Naive thymus-derived CD4-positive, alpha-beta T cell (primary cell): Measurements from ENCODE around the gene KIF5A. TPM values are rescaled to one million over a fixed set of nuclear protein-coding genes. Genes with fewer than 3 reads are reported as not detected.
"Not testable (repeated sequence)": the region's sequence is repeated elsewhere in the genome, so short reads cannot be mapped to it uniquely, and the experiment has no call there.

Experiments
- ATAC-seq: fragments of 150-1000 bp; cut with Tn5 transposase; 2 replicates; pipeline ENCODE4 v1.10.0; 2021; ENCODE audit warnings: mild to moderate bottlenecking, moderate library complexity
- CTCF ChIA-PET: fragments of 350-600 bp; sonication (Branson Sonifier 250); formaldehyde crosslinking; loops from one replicate; lab custom pipeline; 2021; ENCODE audit warnings: antibody characterized with exemption; lab: Charles Lee
- POLR2A ChIA-PET: fragments of 350-600 bp; sonication (Branson Sonifier 250); formaldehyde crosslinking; loops from one replicate; lab custom pipeline; 2021; ENCODE audit warnings: antibody characterized with exemption, inconsistent platforms; lab: Charles Lee
- DNase-seq, 9 donors: peaks; one replicate each; pipeline versions ENCODE4 v3.0.0 to v3.0.0-alpha.2; 2020 to 2022; ENCODE audit warnings: mixed read lengths in 1 of 9
- H3K27ac ChIP-seq: one replicate; pipeline ENCODE4 v1.7.0; 2013; ENCODE audit warnings: mild to moderate bottlenecking, low read depth, low read length, moderate library complexity
- H3K27me3 ChIP-seq, 2 donors: one replicate each; pipeline ENCODE4 v1.7.0; 2013; ENCODE audit warnings: low read length in 2 of 2, mild to moderate bottlenecking in 2 of 2, moderate library complexity in 2 of 2; ENCODE audit not compliant: control insufficient read depth in 2 of 2, insufficient read depth in 2 of 2
- H3K36me3 ChIP-seq, 3 experiments: 1 replicate in 2 of 3; 2 replicates in 1 of 3; pipeline ENCODE4 v1.7.0; 2013; ENCODE audit warnings: low read length in 3 of 3, mild to moderate bottlenecking in 3 of 3, moderate library complexity in 1 of 3; ENCODE audit not compliant: insufficient read depth in 3 of 3, control insufficient read depth in 2 of 3
- H3K4me1 ChIP-seq, 2 donors: one replicate each; pipeline ENCODE4 v1.7.0; 2013; ENCODE audit warnings: low read length in 2 of 2, mild to moderate bottlenecking in 2 of 2, moderate library complexity in 1 of 2; ENCODE audit not compliant: control insufficient read depth in 2 of 2, insufficient read depth in 2 of 2
- H3K4me3 ChIP-seq: 2 replicates; pipeline ENCODE4 v1.7.0; 2013; ENCODE audit warnings: mild to moderate bottlenecking, low read length
- H3K9me3 ChIP-seq, 3 experiments: 1 replicate in 2 of 3; 2 replicates in 1 of 3; pipeline ENCODE4 v1.7.0; 2013; ENCODE audit warnings: low read length in 3 of 3; ENCODE audit not compliant: control insufficient read depth in 2 of 3
- H3K27ac Mint-ChIP-seq, 9 donors: one replicate each; pipeline ENCODE4 v1.8.0; 2020 to 2022; ENCODE audit warnings: mixed read lengths in 9 of 9, mild to moderate bottlenecking in 8 of 9, moderate library complexity in 5 of 9, inconsistent platforms in 2 of 9
- H3K27me3 Mint-ChIP-seq, 5 donors: one replicate each; pipeline ENCODE4 v1.8.0; 2021 to 2022; ENCODE audit warnings: mixed read lengths in 5 of 5, mild to moderate bottlenecking in 1 of 5
- H3K36me3 Mint-ChIP-seq, 5 donors: one replicate each; pipeline ENCODE4 v1.8.0; 2020 to 2022; ENCODE audit warnings: mixed read lengths in 5 of 5, mild to moderate bottlenecking in 3 of 5, inconsistent platforms in 1 of 5
- H3K4me1 Mint-ChIP-seq, 7 donors: one replicate each; pipeline ENCODE4 v1.8.0; 2020 to 2022; ENCODE audit warnings: mixed read lengths in 7 of 7, mild to moderate bottlenecking in 3 of 7, inconsistent platforms in 1 of 7
- H3K4me3 Mint-ChIP-seq, 10 donors: one replicate each; pipeline ENCODE4 v1.8.0; 2020 to 2022; ENCODE audit warnings: mild to moderate bottlenecking in 10 of 10, mixed read lengths in 10 of 10, moderate library complexity in 6 of 10, inconsistent platforms in 2 of 10
- H3K9me3 Mint-ChIP-seq, 11 donors: one replicate each; pipeline ENCODE4 v1.8.0; 2020 to 2022; ENCODE audit warnings: mixed read lengths in 11 of 11, mild to moderate bottlenecking in 4 of 11, inconsistent platforms in 1 of 11, moderate library complexity in 1 of 11
- intact Hi-C, 2 donors: fragments of 100-400 bp; cut with micrococcal nuclease; formaldehyde crosslinking; loops; one replicate each; pipeline ENCODE4 v1.15.1; 2023
- polyA plus RNA-seq, 2 donors: library from polyadenylated mRNA; unstranded; fragments of 300-500 nt; fragmentation: Illumina TruSeq; gene quantifications; one replicate each; pipeline ENCODE4 v1.2.3, GENCODE V29; 2021
- total RNA-seq, 6 experiments: library from RNA in 5 of 6; stranded (reverse) in 5 of 6; gene quantifications; 1 replicate in 5 of 6; 2 replicates in 1 of 6; pipeline ENCODE4 v1.2.3 and lab custom pipeline; 2021 to 2026

Gene KIF5A
- total and polyA plus RNA-seq, 7 experiments from 2014 or later, result 0.06 to 1.7 (median 1.0) TPM

GRCh38 chr12:57585156-57585555, 35.3 kb downstream of the KIF5A start:
- Histone ChIP-seq H3K27ac (no peak overlapping the region), H3K36me3 (no peaks in the 10 kb centered on the region), H3K4me3 (no peak overlapping the region), H3K9me3 (no peaks in the 10 kb centered on the region), H3K4me1 (peaks cover 0 to 1% of the 10 kb centered on the region in 2 donors), H3K27me3 (no peaks in the 10 kb centered on the region)
- ATAC-seq (no peak), DNase-seq (no peak)
- ChIA-PET CTCF (interaction anchor here (0.6 to 7.6 kb wide), 14 partner anchors 10 to 197 kb away, joined by 3 to 72 read pairs (median 6); partner anchors contain the start of genes B4GALNT1, CDK4, GLI1 and TSFM), POLR2A (interaction anchor here (0.6 to 1.0 kb wide), 3 partner anchors 40 to 56 kb away, joined by 3 read pairs; no protein-coding TSS in a partner anchor)
- Mint-ChIP-seq H3K4me3 (no peak overlapping the region), H3K27ac (no peak overlapping the region), H3K4me1 (peaks cover 5 to 17% (median 7%) of the 10 kb centered on the region in 7 donors), H3K27me3 (peaks cover 0 to 18% (median 14%) of the 10 kb centered on the region in 5 donors), H3K9me3 (peaks cover 0 to 1% (median 0%) of the 10 kb centered on the region in 11 donors), H3K36me3 (no peaks in the 10 kb centered on the region)
- intact Hi-C loops, result no loop called here

DNA sequence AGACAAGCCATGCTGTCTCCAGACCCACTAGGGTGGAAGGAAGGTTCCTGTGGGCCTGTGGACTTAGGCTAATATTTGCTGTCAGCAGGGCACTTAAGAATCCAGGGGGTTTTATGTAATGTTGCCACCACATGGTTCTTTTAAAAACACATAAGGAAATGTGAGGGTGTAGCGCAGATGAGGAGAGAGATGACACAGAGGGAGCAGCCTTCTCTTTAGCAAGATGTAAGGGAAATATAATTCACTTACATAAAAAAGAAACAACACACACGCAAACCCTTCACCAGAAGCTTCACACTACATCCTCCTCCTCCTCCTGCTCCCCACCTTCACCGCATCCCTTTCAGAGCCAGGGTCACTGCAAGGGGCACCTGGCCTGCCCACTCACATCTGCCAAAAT, 36.3 kb downstream of the KIF5A start:
- H3K9me3 Mint-ChIP-seq, result no peaks in the 10 kb centered on the region
- H3K4me3 Mint-ChIP-seq, result no peak overlapping the region
- Histone ChIP-seq H3K36me3 (no peaks in the 10 kb centered on the region), H3K27me3 (no peaks in the 10 kb centered on the region), H3K4me3 (no peak overlapping the region), H3K27ac (no peak overlapping the region), H3K4me1 (peaks cover 6% of the 10 kb centered on the region in 2 donors), H3K9me3 (no peaks in the 10 kb centered on the region)
- ChIA-PET POLR2A (no interaction called here), CTCF (interaction anchor here (1.0 to 7.6 kb wide), 5 partner anchors 11 to 196 kb away, joined by 3 to 72 read pairs (median 5); partner anchors contain the start of genes GLI1 and TSFM)
- H3K4me1 Mint-ChIP-seq, result peaks cover 12 to 23% (median 14%) of the 10 kb centered on the region in 7 donors
- no peak for DNase-seq
- no peak overlapping the region for H3K27ac Mint-ChIP-seq
- no peaks in the 10 kb centered on the region for H3K36me3 Mint-ChIP-seq
- intact Hi-C loops, result no loop called here
- H3K27me3 Mint-ChIP-seq, result peaks cover 0 to 18% (median 14%) of the 10 kb centered on the region in 5 donors
- ATAC-seq, result no peak

DNA sequence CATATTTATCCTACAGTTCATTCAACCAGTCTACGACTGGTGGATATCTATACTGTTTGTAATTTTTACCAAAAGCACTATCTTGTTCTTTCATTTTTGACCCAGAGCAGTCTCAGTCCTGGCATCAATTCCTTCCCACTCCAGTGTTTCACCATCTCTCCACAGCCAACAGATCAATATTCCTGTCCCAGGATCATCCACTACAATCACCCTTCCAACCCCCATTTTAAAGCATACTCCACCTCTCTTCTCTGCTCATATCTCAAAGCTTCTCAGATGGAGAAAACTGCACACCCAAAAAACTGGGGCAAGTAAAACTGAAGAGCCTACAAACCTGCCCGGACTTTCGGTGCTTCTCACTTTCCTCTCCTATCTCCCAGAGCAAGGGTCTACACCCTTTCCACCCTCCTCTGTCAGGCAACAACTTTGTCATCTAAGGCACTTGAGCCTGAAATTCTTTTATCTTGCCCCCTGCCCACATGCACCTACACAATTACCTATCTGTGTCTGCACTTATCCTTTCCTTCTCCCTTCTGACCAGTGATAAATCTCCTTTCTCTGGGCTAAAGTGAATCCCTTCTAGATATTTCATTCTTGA, 37.1 kb downstream of the KIF5A start:
- ChIA-PET CTCF (interaction anchor here (0.7 to 7.6 kb wide), 3 partner anchors 15 to 195 kb away, joined by 3 to 72 read pairs (median 3); partner anchors contain the start of gene TSFM), POLR2A (no interaction called here)
- ATAC-seq (no peak), DNase-seq (no peak)
- Histone ChIP-seq H3K4me3 (no peak overlapping the region), H3K4me1 (peaks cover 10 to 12% of the 10 kb centered on the region in 2 donors), H3K36me3 (no peaks in the 10 kb centered on the region), H3K27me3 (no peaks in the 10 kb centered on the region), H3K9me3 (no peaks in the 10 kb centered on the region), H3K27ac (no peak overlapping the region)
- H3K27ac Mint-ChIP-seq, result no peak overlapping the region
- no peaks in the 10 kb centered on the region for H3K9me3 Mint-ChIP-seq
- intact Hi-C loops, result no loop called here
- H3K36me3 Mint-ChIP-seq, result no peaks in the 10 kb centered on the region
- no peak overlapping the region for H3K4me3 Mint-ChIP-seq
- peaks cover 0 to 18% (median 14%) of the 10 kb centered on the region in 5 donors for H3K27me3 Mint-ChIP-seq
- H3K4me1 Mint-ChIP-seq, result peaks cover 15 to 28% (median 20%) of the 10 kb centered on the region in 7 donors

DNA sequence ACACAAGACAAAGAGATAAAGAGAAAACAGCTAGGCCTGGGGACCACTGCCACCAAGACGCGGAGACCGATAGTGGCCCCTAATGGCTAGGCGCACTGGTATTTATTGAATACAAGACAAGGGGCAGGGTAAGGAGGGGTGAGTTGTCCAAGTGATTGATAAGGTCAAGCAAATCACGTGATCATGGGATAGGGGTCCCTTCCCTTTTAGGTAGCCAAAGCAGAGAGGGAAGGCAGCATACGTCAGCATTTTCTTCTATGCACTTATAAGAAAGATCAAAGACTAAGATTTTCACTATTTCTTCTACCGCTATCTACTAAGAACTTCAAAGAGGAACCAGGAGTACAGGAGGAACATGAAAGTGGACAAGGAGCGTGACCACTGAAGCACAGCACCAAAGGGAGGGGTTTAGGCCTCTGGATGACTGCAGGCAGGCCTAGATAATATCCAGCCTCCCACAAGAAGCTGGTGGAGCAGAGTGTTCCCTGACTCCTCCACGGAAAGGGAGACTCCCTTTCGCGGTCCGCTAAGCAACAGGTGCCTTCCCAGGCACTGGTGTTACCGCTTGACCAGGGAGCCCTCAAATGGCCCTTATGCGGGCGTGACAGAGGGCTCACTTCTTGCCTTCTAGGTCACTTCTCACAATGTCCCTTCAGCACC, 39.2 kb downstream of the KIF5A start:
- POLR2A ChIA-PET, result interaction anchor here (1.6 kb wide), 1 partner anchor 9 kb away, joined by 4 read pairs; no protein-coding TSS in a partner anchor
- H3K27ac Mint-ChIP-seq, intact Hi-C loops: not testable (repeated sequence)

DNA sequence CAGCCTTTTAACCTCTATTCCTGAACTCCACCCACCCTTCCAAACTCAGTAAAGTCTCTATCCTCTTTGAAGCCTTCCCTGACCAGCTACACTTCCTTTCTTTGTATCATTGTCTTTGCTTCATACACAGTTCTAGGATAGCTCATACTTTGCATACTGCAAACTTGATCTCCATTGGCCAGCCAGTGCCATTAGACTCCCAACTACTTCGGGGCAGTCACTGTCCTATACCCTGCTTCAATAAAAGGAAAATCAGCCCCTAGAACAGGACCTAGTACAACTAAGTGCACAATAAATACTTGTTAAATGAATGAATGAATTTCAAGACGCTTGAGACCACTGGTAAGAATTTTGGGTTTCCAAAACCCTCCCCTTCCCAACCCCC, 40.6 kb downstream of the KIF5A start:
- H3K27me3 ChIP-seq, result no peaks in the 10 kb centered on the region
- ChIA-PET POLR2A (interaction anchor here (0.6 to 1.9 kb wide), 10 partner anchors 11 to 160 kb away, joined by 3 to 8 read pairs (median 4); partner anchors contain the start of genes DDIT3 and DTX3), CTCF (interaction anchor here (1.1 kb wide), 1 partner anchor 9 kb away, joined by 3 read pairs; no protein-coding TSS in a partner anchor)
- H3K9me3 ChIP-seq, result no peaks in the 10 kb centered on the region
- intact Hi-C loops, result loop anchor here in 1 of 2 donors (2.0 kb wide), 4 partner anchors 14 to 150 kb away; partner anchors contain the start of genes DCTN2 and DTX3
- peak overlapping the region; percentile 83 for H3K4me3 ChIP-seq
- Mint-ChIP-seq H3K4me1 (peaks cover 24 to 35% (median 26%) of the 10 kb centered on the region in 7 donors), H3K27ac (peak overlapping the region; percentile 79 to 92 (median 90)), H3K27me3 (peaks cover 0 to 4% (median 0%) of the 10 kb centered on the region in 5 donors), H3K9me3 (no peaks in the 10 kb centered on the region), H3K36me3 (peaks cover 0 to 5% (median 0%) of the 10 kb centered on the region in 5 donors), H3K4me3 (peak overlapping the region; percentile 84 to 92 (median 89))
- peaks cover 14 to 21% of the 10 kb centered on the region in 2 donors for H3K4me1 ChIP-seq
- DNase-seq, result no peak
- ATAC-seq, result no peak
- peaks cover 0 to 14% (median 0%) of the 10 kb centered on the region in 3 experiments for H3K36me3 ChIP-seq
- H3K27ac ChIP-seq, result peak overlapping the region; percentile 76

More for the DNA sequence above, 39.2 kb downstream of the KIF5A start:
- not testable (repeated sequence) for H3K36me3 ChIP-seq, H3K4me3 ChIP-seq, H3K36me3 Mint-ChIP-seq, H3K27me3 ChIP-seq, DNase-seq, H3K9me3 Mint-ChIP-seq, H3K27ac ChIP-seq, H3K9me3 ChIP-seq, ATAC-seq
- CTCF ChIA-PET, result interaction anchor here (0.8 to 1.1 kb wide), 2 partner anchors 13 to 32 kb away, joined by 4 read pairs; no protein-coding TSS in a partner anchor
- H3K4me1 ChIP-seq, result peaks cover 14 to 21% of the 10 kb centered on the region in 2 donors
- H3K4me1 Mint-ChIP-seq, result peaks cover 23 to 33% (median 31%) of the 10 kb centered on the region in 7 donors
- H3K4me3 Mint-ChIP-seq, result peak overlapping the region in 2 of 10 donors; percentile 20 to 55
- H3K27me3 Mint-ChIP-seq, result peaks cover 0 to 12% (median 6%) of the 10 kb centered on the region in 5 donors
